ENCODE measurements around the gene CCDC12. TPM values are rescaled to one million over a fixed set of nuclear protein-coding genes. Genes with fewer than 3 reads are reported as not detected.
A peak's percentile ranks its signal among the peaks of the same experiment; 100 is the strongest.

CCDC12 gene
- total and polyA plus RNA-seq, 9 of the 15 experiments (the other 6 are each of a cell fraction or from before 2014, with no cell fraction given): 8.9 to 201 (median 86.9) TPM

GRCh38 chr3:47009225-47010110 lies 32.9 kb upstream of the CCDC12 start:
- H3K4me3 ChIP-seq: no peak overlapping the region
- H3K36me3 ChIP-seq (ENCODE audit: control insufficient read depth, insufficient read depth, low read length): peaks cover 63% of the 10 kb centered on the region; the same call in 2 of the 3 replicates
- no peak for DNase-seq (ENCODE audit: extremely low read depth in 1 of 4, low spot score in 3 of 4)
- CTCF ChIA-PET (ENCODE audit: low intra/inter-chr PET ratio): no interaction called here
- 93% methylated on average over 61 of the region's 85 CpGs for WGBS (ENCODE audit: insufficient coverage, low coverage, missing lambda C conversion rate)
- no peak overlapping the region for H3K4me2 ChIP-seq (ENCODE audit: insufficient read depth, low read length)
- H3K27ac ChIP-seq (ENCODE audit: extremely low read depth, low read depth, low read length): no peak overlapping the region
- H3K27me3 ChIP-seq (ENCODE audit: control insufficient read depth in 2 of 2, insufficient read depth in 2 of 2, low read length in 2 of 2): no peaks in the 10 kb centered on the region
- no peaks in the 10 kb centered on the region for H3K79me2 ChIP-seq (ENCODE audit: control insufficient read depth, insufficient read depth, low read length)
- no peaks in the 10 kb centered on the region for H3K9me3 ChIP-seq (replicated peaks; ENCODE audit: control insufficient read depth, insufficient read depth, low read depth, low read length)
- POLR2A ChIA-PET: interaction anchor here (0.6 to 0.7 kb wide), 4 partner anchors 22 to 1307 kb away, joined by 3 to 8 read pairs (median 3); no protein-coding TSS in a partner anchor
- no peak; the same call in 2 of the 3 replicates for ATAC-seq
- no peak overlapping the region for H3K9ac ChIP-seq (ENCODE audit: insufficient read depth in 1 of 2, low read depth in 2 of 2, low read length in 2 of 2)
- intact Hi-C loops (cut with micrococcal nuclease): loop anchor here (10.0 kb wide), 2 partner anchors 315 to 365 kb away; no protein-coding TSS in a partner anchor
- H3K9me1 ChIP-seq (ENCODE audit: control insufficient read depth, insufficient read depth, low read length): no peaks in the 10 kb centered on the region
- peaks cover 0 to 14% of the 10 kb centered on the region in 2 experiments; a peak in 1 of 5 replicates for H3K4me1 ChIP-seq (replicated peaks in 1 of 2; ENCODE audit: control insufficient read depth in 2 of 2, insufficient read depth in 2 of 2, low read length in 2 of 2)
- no TSS peak for BruUV-seq (replicated peaks)
- no peak for FAIRE-seq
- no peak overlapping the region for H2AFZ ChIP-seq (ENCODE audit: low read depth, low read length)
- in situ Hi-C loops (cut with MboI): no loop called here
- no peaks in the 10 kb centered on the region for H4K20me1 ChIP-seq (replicated peaks; ENCODE audit: control insufficient read depth, insufficient read depth, low read length)
- TF ChIP-seq HNRNPH1 (optimal IDR thresholded peaks at IDR 0.05; ENCODE audit: low read depth, low read length): no peak
- TF ChIP-seq ESRRA (IDR thresholded peaks at IDR 0.05; ENCODE audit: borderline replicate concordance, low read depth): no peak
- TF ChIP-seq RBM22 (IDR thresholded peaks at IDR 0.05; ENCODE audit: low read depth, low read length, poor library complexity, severe bottlenecking): peak; percentile 56
- no peak for TF ChIP-seq ETS1 (conservative IDR thresholded peaks at IDR 0.05; ENCODE audit: control insufficient read depth, low read depth, low read length)
- TF ChIP-seq STAT5B (CRISPR knock-in tag; IDR thresholded peaks at IDR 0.05): no peak
- no peak for TF ChIP-seq BCOR (IDR thresholded peaks at IDR 0.05)
- peak; percentile 72 for TF ChIP-seq POLR2G (IDR thresholded peaks at IDR 0.05; ENCODE audit: low read depth, low read length)
- TF ChIP-seq MCM5 (IDR thresholded peaks at IDR 0.05; ENCODE audit: low read depth): no peak
- TF ChIP-seq ZNF316 (IDR thresholded peaks at IDR 0.05): no peak
- no peak for TF ChIP-seq SNAPC5 (CRISPR knock-in tag; IDR thresholded peaks at IDR 0.05)
- TF ChIP-seq TRIM25 (IDR thresholded peaks at IDR 0.05; ENCODE audit: borderline replicate concordance): no peak
- peak; percentile 66 for TF ChIP-seq ZBTB33 (CRISPR knock-in tag; IDR thresholded peaks at IDR 0.05)
- no peak for TF ChIP-seq CREB3L1 (IDR thresholded peaks at IDR 0.05; ENCODE audit: borderline replicate concordance, low read depth)
